SIG-M5 treated with dmso at 0.1 percent for 504 hours (cell line): ENCODE results near the gene MPP7.
A peak's percentile ranks its signal among the peaks of the same experiment; 100 is the strongest.

Source experiments
- DNase-seq: peaks from one replicate; lab custom pipeline; 2025; ENCODE audit not compliant: unreplicated experiment; lab: John Stamatoyannopoulos, UW

The MPP7 gene

DNA sequence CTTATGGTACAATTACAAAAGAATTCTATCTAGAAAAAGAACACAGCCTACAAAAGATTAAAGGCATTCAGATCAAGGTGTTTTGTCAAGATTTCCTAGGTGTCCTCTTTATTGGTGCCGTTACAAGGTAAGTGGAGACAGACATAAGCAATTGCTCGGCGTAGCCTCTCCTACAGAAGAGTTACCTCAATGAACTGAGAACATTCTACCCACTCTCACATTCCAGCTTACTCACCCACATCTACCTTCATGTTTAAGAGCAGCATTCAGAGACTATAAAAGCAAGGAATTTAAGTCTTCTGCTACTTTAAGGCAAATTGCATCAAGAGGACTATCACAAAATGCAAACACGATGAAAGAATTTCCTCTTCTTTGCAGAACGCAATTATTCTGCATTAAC lies 29.5 kb downstream of the MPP7 start:
- no peak for DNase-seq

DNA sequence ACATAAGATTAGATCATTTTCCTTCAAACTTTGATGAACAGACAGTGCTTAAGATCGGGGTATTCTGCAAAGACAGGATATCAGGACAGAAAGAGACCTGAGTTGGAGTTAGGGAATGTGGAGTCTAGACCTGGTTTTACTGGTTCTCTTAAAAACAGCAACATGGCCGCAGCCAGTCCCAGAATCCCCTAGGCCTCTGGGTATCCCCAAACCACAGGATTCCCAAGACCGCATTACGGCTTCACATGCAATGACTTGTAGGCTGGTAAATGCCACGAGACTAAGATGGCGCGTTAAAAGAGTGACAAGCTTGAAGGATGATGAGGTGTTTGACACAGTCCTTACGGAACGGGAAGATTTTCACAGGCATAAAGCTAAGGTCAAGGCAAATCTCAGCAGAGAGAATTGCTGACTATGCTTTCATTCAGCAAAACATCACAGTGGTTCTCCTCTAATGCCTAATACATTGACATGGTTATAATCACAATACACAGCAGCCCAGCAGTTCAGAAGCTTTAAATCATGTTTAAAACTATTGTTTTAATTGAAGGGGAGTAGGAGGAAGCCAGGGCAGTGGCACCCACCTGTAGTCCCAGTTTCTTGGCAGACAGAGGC lies 32.9 kb downstream of the MPP7 start:
- no peak for DNase-seq

DNA sequence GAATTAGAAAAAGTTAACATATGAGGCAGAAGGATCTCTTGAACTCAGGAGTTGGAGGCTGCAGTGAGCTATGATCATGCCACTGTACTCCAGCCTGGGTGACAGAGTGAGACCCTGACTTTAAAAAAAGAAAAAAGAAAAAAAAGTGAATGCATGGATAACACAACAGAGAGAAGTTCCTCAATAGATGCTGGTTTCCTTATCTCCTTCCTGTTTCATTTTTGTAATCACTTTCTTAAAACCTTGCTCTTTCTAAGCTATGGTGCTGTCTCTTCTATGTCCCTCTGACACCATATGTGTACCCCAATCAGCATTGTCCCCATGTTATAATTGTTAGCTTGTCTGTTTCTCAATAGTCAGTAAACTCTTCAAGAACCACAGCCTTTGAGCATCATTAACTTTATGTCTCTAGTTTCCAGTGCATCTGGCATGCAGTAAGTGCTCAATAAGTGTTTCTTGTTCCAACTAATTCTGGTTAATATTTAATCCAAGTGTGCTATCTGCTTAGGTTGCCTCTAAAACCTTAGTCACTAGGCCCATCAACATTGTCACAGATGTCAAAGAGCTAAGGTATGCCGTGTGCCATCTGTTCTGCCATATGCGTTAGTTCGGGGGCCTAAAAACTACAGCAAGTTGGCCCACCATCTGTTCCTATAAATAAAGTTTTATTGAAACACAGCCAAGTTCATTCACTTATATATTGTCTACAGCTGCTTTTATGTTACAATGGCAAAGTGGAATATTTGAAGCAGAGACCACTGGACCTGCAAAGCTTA lies 36.2 kb downstream of the MPP7 start:
- peak; percentile 29 for DNase-seq

DNA sequence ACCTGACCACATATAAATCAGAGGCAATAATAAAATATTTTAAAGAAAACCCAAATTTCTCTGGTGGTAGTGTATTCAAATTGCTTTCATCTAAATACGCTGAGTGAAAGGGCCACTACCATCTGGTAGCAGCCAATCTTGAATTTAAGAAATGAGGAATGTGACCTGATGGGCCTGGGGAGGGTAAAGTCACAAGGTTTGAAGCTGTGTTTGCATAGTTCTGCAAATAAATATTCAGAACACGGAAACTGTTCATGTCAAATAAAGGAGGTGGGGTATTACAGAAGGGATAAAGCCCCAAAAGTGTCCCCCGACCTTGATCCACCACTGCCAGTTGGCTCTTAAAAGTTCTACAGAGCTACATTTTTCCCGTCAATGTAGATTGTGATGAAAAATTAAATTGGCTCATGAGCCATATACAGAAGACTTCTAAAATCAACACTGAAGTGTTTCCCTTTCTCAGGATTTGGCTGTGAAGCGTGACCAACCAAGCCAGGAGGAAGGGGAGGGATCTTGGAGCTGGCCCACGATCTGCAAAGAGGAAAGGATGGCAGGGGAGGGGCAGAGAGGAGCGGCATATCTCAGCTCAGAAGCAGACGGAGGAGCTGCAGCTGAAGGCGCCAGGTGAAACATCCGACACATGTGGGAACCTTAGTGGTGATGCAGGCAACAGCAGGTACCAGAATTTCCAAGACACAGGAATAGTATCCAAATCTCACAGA lies 39.6 kb downstream of the MPP7 start:
- no peak for DNase-seq

DNA sequence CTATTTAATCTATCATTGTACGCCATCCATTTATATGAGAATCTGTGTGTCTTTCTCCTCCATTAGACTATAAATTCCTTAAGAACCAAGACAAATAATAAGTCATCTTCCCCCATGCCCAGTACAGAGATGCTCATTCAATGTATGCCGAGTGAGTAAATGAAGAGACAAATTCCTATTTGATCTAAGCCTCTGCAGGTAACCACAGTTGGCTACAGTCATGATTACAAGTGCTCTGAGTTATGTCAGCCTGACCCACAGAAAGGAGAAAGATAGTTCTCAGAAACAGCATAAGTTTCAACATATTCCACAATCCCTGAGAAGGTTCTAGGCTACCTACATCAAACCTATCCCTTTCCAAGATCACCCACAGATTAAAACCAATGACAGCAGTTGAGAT lies 46.1 kb downstream of the MPP7 start:
- no peak for DNase-seq

DNA sequence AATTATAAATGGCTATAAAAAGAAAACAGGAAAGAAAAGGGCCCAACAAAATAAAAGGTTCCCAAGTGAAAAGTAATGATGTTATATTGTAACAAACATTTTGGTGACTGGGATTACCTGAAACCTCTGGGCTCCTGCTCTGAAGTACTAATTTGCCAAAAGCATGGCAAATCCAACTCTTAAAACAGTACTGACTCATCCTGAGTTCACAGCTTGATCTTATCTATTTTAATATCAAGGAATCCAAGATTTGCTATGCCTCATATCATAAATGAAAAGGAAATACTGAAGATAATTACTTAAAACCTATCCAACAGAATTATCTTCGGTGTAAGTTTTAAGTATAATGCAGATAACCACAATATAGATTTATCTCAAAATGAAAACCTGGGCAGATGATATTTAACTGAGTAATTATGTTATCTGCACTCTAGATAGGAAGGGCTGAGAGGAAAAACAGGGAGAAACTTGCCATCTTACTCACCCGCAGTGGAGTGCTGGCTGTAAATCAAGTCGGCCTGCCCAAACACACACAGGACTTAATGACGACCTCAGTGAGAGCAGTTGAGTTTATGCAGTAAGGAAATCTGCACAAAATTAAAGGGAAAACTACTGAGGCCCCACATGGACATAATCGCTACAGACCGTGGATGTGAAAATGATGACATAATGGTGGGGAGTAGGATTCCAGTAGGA lies 48.4 kb downstream of the MPP7 start:
- no peak for DNase-seq

DNA sequence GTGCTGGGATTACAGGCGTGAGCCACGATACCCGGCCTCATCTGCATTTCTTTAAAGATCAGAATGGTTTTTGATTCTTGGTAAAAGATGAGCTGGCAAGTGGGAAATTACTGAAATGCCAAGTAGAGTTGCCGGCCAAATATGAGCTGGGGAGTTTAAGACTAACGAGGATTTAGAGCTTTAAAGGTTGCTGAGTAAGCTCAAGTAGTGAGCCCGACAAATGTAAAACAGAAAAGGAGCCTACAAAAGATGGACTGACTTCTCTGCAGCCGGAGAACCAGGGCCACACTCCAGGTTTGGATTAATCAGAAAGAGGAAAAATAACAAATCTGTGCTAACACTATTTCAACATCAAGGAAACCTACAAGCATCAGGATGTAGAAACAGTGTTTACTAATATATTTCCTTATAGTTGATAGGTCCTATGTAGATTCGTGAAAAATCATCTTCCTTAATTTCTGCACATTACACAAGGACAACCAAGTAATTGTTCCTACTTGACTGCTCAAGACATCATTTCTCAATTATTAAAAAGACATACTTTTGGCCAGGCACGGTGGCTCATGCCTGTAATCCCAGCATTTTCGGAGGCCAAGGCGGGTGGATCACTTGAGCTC lies 49.6 kb downstream of the MPP7 start:
- DNase-seq = no peak
